SK-N-MC (cell line): ENCODE measurements around the gene DDAH2.
A peak's percentile ranks its signal among the peaks of the same experiment; 100 is the strongest.

Experiments
- DNase-seq: peaks from one replicate; pipeline ENCODE4 v3.0.0-alpha.2; 2011; ENCODE audit warnings: low read depth, low spot score
- H3K27ac ChIP-seq: fragments of 200-600 bp; sonication (generic); 2 replicates; pipeline ENCODE4 v1.5.1; 2016; ENCODE audit warnings: mixed run types
- H3K36me3 ChIP-seq: fragments of 200-600 bp; sonication (generic); 2 replicates; pipeline ENCODE4 v1.6.1; 2017; ENCODE audit warnings: antibody characterized with exemption, low read length, mixed read lengths; ENCODE audit not compliant: insufficient read depth
- H3K4me3 ChIP-seq: fragments of 200-600 bp; sonication (generic); 2 replicates; pipeline ENCODE4 v1.5.1; 2016
- H3K9ac ChIP-seq: fragments of 200-600 bp; sonication (generic); 2 replicates; pipeline ENCODE4 v1.8.0; 2017; ENCODE audit warnings: mixed run types, mixed read lengths; ENCODE audit not compliant: insufficient read length
- H3K9me3 ChIP-seq: fragments of 200-600 bp; sonication (generic); 2 replicates; pipeline ENCODE4 v1.6.1; 2017; ENCODE audit warnings: low read depth, mild to moderate bottlenecking, antibody characterized with exemption, low read length, moderate library complexity, mixed read lengths
- EZH2 ChIP-seq: fragments of 200-600 bp; sonication (generic); IDR thresholded peaks from one replicate; pipeline ENCODE4 v1.6.1; 2017; ENCODE audit warnings: antibody characterized with exemption
- FOXP2 ChIP-seq: optimal IDR thresholded peaks from 2 replicates; pipeline ENCODE3; 2011; ENCODE audit warnings: mild to moderate bottlenecking, moderate library complexity; ENCODE audit not compliant: insufficient read depth; ENCODE audit errors: extremely low read length, control extremely low read depth
- POLR2AphosphoS5 ChIP-seq: IDR thresholded peaks from 2 replicates; pipeline ENCODE4 v1.6.1; 2012; ENCODE audit warnings: mild to moderate bottlenecking, low read depth, low read length, borderline replicate concordance

DDAH2 gene

GRCh38 chr6:31744422-31744821 is 15.3 kb upstream of the DDAH2 start:
- no peak for TF ChIP-seq POLR2AphosphoS5
- TF ChIP-seq EZH2: no peak
- no peak for TF ChIP-seq FOXP2
- Histone ChIP-seq H3K9me3 (no peaks in the 10 kb centered on the region), H3K27ac (0 out of 2 replicates have a peak overlapping the region, but pooled peaks have one; percentile 19), H3K4me3 (no peak overlapping the region), H3K36me3 (peaks cover 54% of the 10 kb centered on the region), H3K9ac (no peak overlapping the region)
- no peak for DNase-seq

GRCh38 chr6:31742894-31743293 is 13.8 kb upstream of the DDAH2 start:
- Histone ChIP-seq H3K4me3 (no peak overlapping the region), H3K36me3 (peaks cover 52% of the 10 kb centered on the region), H3K9me3 (no peaks in the 10 kb centered on the region), H3K9ac (no peak overlapping the region), H3K27ac (no peak overlapping the region)
- TF ChIP-seq FOXP2 (no peak), EZH2 (no peak), POLR2AphosphoS5 (no peak)
- no peak for DNase-seq

GRCh38 chr6:31741815-31742214 is 12.7 kb upstream of the DDAH2 start:
- H3K36me3 ChIP-seq: peaks cover 43% of the 10 kb centered on the region
- H3K4me3 ChIP-seq: no peak overlapping the region
- DNase-seq: no peak
- no peak overlapping the region for H3K9ac ChIP-seq
- H3K27ac ChIP-seq: no peak overlapping the region
- H3K9me3 ChIP-seq: no peaks in the 10 kb centered on the region
- TF ChIP-seq FOXP2 (no peak), EZH2 (no peak), POLR2AphosphoS5 (no peak)

- no peak for DNase-seq
- Histone ChIP-seq H3K9me3 (no peaks in the 10 kb centered on the region), H3K4me3 (peak overlapping the region; percentile 90), H3K36me3 (peaks cover 40% of the 10 kb centered on the region), H3K9ac (peak overlapping the region; percentile 96), H3K27ac (peak overlapping the region; percentile 75)
- no peak for TF ChIP-seq POLR2AphosphoS5
- no peak for TF ChIP-seq FOXP2
- TF ChIP-seq EZH2: no peak
These were observed 11.5 kb upstream of the DDAH2 start for GRCh38 chr6:31740397-31741223.

- DNase-seq: peak; percentile 97
- peak; percentile 86 for TF ChIP-seq POLR2AphosphoS5
- TF ChIP-seq EZH2: no peak
- TF ChIP-seq FOXP2: no peak
- no peaks in the 10 kb centered on the region for H3K9me3 ChIP-seq
- peaks cover 37% of the 10 kb centered on the region for H3K36me3 ChIP-seq
- peak within 1 kb of the TSS; percentile 96 for H3K9ac ChIP-seq
- H3K4me3 ChIP-seq: peak within 1 kb of the TSS; percentile 90
- peak within 1 kb of the TSS; percentile 98 for H3K27ac ChIP-seq
These were observed 10.7 kb upstream of the DDAH2 start, which contains the start of gene MSH5 for GRCh38 chr6:31739639-31740396. TSS of gene MSH5 (plus strand) at chr6:31740005. CDS start at chr6:31740467, 462 bp downstream.

GRCh38 chr6:31737991-31738979 is 9.2 kb upstream of the DDAH2 start:
- Histone ChIP-seq H3K27ac (peak overlapping the region; percentile 98), H3K9me3 (no peaks in the 10 kb centered on the region), H3K36me3 (peaks cover 38% of the 10 kb centered on the region), H3K4me3 (peak overlapping the region; percentile 72), H3K9ac (peak overlapping the region; percentile 74)
- TF ChIP-seq FOXP2: no peak
- no peak for TF ChIP-seq EZH2
- peak; percentile 72 for TF ChIP-seq POLR2AphosphoS5
- no peak for DNase-seq

GRCh38 chr6:31737315-31737990 is 8.4 kb upstream of the DDAH2 start:
- H3K36me3 ChIP-seq: peaks cover 38% of the 10 kb centered on the region
- no peaks in the 10 kb centered on the region for H3K9me3 ChIP-seq
- no peak for TF ChIP-seq FOXP2
- TF ChIP-seq EZH2: no peak
- TF ChIP-seq POLR2AphosphoS5: no peak
- peak overlapping the region; percentile 74 for H3K9ac ChIP-seq
- H3K27ac ChIP-seq: peak overlapping the region; percentile 98
- H3K4me3 ChIP-seq: peak overlapping the region; percentile 72
- DNase-seq: no peak
